GM12875 (cell line): ENCODE measurements around the gene FAM20C.
"Not testable (repeated sequence)": the region's sequence is repeated elsewhere in the genome, so short reads cannot be mapped to it uniquely, and the experiment has no call there.

Experiments
- H3K4me3 ChIP-seq: one replicate; pipeline ENCODE4 v1.5.1; 2011; ENCODE audit warnings: low read depth, low read length, control low read depth
- CTCF ChIP-seq: IDR thresholded peaks from 2 replicates; pipeline ENCODE4 v1.5.1; 2011; ENCODE audit warnings: low read depth, mild to moderate bottlenecking, control low read depth, inconsistent platforms, low read length, moderate library complexity, borderline replicate concordance; ENCODE audit not compliant: insufficient read depth

Gene FAM20C

GRCh38 chr7:295155-296154 is 103.1 kb downstream of the FAM20C start:
- TF ChIP-seq CTCF, result no peak
- H3K4me3 ChIP-seq, result no peak overlapping the region

GRCh38 chr7:296373-296945 is 104.1 kb downstream of the FAM20C start:
- no peak overlapping the region for H3K4me3 ChIP-seq
- TF ChIP-seq CTCF, result no peak

GRCh38 chr7:297141-297540 is 104.8 kb downstream of the FAM20C start:
- not testable (repeated sequence) for H3K4me3 ChIP-seq

- H3K4me3 ChIP-seq, result no peak overlapping the region
- TF ChIP-seq CTCF, result no peak
Observed at GRCh38 chr7:297611-298374, 105.4 kb downstream of the FAM20C start.

GRCh38 chr7:298375-298702 is 106.0 kb downstream of the FAM20C start:
- no peak for TF ChIP-seq CTCF

GRCh38 chr7:298743-299142 is 106.4 kb downstream of the FAM20C start:
- no peak overlapping the region for H3K4me3 ChIP-seq
- TF ChIP-seq CTCF, result no peak

More at GRCh38 chr7:298375-298702, 106.0 kb downstream of the FAM20C start:
- no peak overlapping the region for H3K4me3 ChIP-seq

- no peak overlapping the region for H3K4me3 ChIP-seq
Observed at GRCh38 chr7:299169-299568, 106.8 kb downstream of the FAM20C start.

More at GRCh38 chr7:299169-299568, 106.8 kb downstream of the FAM20C start:
- TF ChIP-seq CTCF, result no peak
